Activated CD4-positive, alpha-beta T cell treated with anti-CD3 and anti-CD28 coated beads, Interleukin-2, amount 10 ng/mL, durations not matched to agents 24 days and 14 days (primary cell): ENCODE results near the gene PRKCE. TPM values are rescaled to one million over a fixed set of nuclear protein-coding genes. Genes with fewer than 3 reads are reported as not detected.

Source experiments
- DNase-seq: peaks from one replicate; pipeline ENCODE4 v3.0.0; 2022
- H3K27ac Mint-ChIP-seq: one replicate; pipeline ENCODE4 v1.8.0; 2022; ENCODE audit warnings: mild to moderate bottlenecking, mixed read lengths
- H3K27me3 Mint-ChIP-seq: one replicate; pipeline ENCODE4 v1.8.0; 2022; ENCODE audit warnings: mixed read lengths
- H3K36me3 Mint-ChIP-seq: one replicate; pipeline ENCODE4 v1.8.0; 2022; ENCODE audit warnings: low read depth, mild to moderate bottlenecking, mixed read lengths
- H3K4me1 Mint-ChIP-seq: one replicate; pipeline ENCODE4 v1.8.0; 2021; ENCODE audit warnings: mixed read lengths
- H3K4me3 Mint-ChIP-seq: one replicate; pipeline ENCODE4 v1.8.0; 2022; ENCODE audit warnings: mild to moderate bottlenecking, moderate library complexity, mixed read lengths
- H3K9me3 Mint-ChIP-seq: one replicate; pipeline ENCODE4 v1.8.0; 2021; ENCODE audit warnings: mixed read lengths
- intact Hi-C: fragments of 100-400 bp; cut with micrococcal nuclease; formaldehyde crosslinking; loops from one replicate; pipeline ENCODE4 v1.15.1; 2023
- total RNA-seq: library from RNA; stranded (reverse); gene quantifications from 2 replicates; pipeline ENCODE4 v1.2.3, GENCODE V29; 2022

Gene PRKCE
- total RNA-seq, 1 donor from 2014 or later: 13.5 TPM

DNA sequence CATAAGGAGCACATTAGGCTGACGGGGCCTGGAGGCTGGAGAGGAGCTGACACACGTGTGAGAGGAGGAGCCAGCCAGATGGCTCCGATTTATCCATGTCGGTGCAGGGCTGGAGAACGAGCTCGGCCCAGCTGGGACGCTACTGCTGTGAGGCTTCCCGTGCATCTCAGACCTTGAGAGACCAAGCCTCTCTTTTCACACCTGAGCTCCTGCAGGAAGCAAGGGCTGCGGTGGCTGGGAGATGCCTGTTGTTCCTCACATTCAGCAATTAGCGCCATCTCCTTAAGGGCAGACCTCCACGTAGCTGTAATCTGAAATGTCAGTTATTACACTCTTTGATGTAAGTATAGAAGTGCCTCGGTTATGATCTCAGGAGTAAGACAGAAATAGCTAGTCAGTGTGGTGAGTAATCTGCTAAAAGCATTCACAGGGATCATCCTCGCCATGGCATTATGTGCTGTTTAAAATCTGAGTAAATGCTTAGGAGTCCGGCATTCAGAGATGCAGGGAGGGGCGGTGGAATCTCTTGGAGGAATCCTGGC is 107.9 kb downstream of the PRKCE start:
- H3K36me3 Mint-ChIP-seq: no peaks in the 10 kb centered on the region
- H3K27ac Mint-ChIP-seq: no peak overlapping the region
- no peaks in the 10 kb centered on the region for H3K27me3 Mint-ChIP-seq
- intact Hi-C loops: no loop called here
- peaks cover 2% of the 10 kb centered on the region for H3K4me1 Mint-ChIP-seq
- H3K4me3 Mint-ChIP-seq: no peak overlapping the region
- DNase-seq: no peak
- no peaks in the 10 kb centered on the region for H3K9me3 Mint-ChIP-seq

DNA sequence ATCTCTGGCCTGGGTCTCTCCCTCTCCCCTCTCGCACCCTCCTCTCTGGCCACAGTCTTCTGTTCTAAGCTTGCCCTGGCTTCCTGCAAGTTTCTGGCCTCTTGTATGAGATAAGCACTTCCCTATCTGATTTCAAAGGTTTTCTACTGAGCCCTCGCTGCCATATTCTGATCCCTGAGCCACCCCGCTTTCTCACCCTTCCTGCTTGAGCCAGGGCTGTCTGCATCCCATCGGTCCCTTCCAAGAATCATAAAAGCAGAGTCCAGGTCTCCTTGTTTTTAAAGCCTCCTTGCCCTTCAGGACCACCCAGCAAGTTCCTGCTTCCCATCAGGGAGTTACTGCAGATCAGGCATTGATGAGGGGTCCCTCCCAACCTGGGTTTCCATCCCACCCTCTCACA is 110.2 kb downstream of the PRKCE start:
- H3K36me3 Mint-ChIP-seq: no peaks in the 10 kb centered on the region
- H3K4me1 Mint-ChIP-seq: no peaks in the 10 kb centered on the region
- no peak for DNase-seq
- no peaks in the 10 kb centered on the region for H3K9me3 Mint-ChIP-seq
- no peak overlapping the region for H3K4me3 Mint-ChIP-seq
- no peak overlapping the region for H3K27ac Mint-ChIP-seq
- intact Hi-C loops: no loop called here
- no peaks in the 10 kb centered on the region for H3K27me3 Mint-ChIP-seq

DNA sequence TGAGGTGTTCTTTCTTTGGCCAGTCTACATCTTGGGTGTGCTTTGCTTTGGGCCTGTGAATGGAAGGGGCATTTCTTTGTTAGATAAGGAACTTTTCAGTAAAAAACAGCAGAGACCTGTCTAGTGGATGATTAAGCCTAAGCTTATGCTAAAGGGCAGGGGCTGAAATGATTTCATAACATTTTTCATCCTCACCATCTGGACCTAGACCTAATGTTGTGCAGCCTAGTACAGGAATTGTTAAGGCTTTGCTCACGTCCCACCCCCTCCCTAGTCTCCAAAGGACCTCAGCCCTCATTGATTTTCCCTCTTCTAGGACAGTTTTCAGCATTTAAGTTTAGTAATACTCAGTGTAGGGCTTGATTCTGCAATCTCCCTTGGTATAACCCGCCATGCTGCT is 111.8 kb downstream of the PRKCE start:
- no peak for DNase-seq

GRCh38 chr2:45763797-45764196 is 112.3 kb downstream of the PRKCE start:
- intact Hi-C loops: no loop called here
- no peaks in the 10 kb centered on the region for H3K36me3 Mint-ChIP-seq
- no peak for DNase-seq
- no peaks in the 10 kb centered on the region for H3K9me3 Mint-ChIP-seq
- no peak overlapping the region for H3K4me3 Mint-ChIP-seq
- no peak overlapping the region for H3K27ac Mint-ChIP-seq
- H3K4me1 Mint-ChIP-seq: no peaks in the 10 kb centered on the region
- H3K27me3 Mint-ChIP-seq: no peaks in the 10 kb centered on the region

More for the DNA sequence above, 111.8 kb downstream of the PRKCE start:
- intact Hi-C loops: no loop called here
- no peaks in the 10 kb centered on the region for H3K4me1 Mint-ChIP-seq
- no peak overlapping the region for H3K4me3 Mint-ChIP-seq
- H3K36me3 Mint-ChIP-seq: no peaks in the 10 kb centered on the region
- H3K27me3 Mint-ChIP-seq: no peaks in the 10 kb centered on the region
- H3K9me3 Mint-ChIP-seq: no peaks in the 10 kb centered on the region
- H3K27ac Mint-ChIP-seq: no peak overlapping the region

DNA sequence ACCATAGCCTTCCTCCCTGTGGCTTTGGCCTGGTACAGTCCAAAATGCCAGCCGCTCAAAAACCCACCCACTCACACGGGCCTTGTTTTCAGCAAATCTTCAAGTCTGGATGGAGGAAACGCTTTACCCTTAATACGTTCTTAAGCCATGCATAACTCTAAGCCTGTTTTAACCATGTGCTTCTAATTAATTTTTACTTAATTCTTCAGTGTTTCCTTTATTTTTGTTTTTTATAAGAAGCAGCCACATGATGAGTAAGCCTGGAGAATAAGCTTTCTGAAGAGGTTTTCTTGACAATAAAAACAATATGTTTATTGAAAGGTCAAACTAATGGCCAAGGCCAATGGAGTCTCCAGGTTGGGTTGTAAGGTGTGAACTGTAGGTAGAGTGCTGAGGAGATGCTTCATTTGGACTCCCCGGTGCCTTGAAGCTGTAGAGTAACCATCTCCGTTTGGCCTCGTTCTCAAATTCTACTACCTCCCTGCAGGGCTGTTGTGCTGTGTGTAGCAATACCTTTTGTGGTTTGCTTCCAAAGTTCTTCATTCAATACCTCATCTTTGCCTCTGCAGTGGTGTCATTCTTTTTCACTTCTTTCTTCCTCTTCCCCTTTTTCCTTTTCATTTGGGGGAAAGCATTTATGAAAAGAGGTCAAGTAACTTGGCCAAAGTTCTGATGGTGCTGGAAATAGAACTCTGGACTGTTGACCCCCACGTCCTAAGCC is 113.7 kb downstream of the PRKCE start:
- H3K4me1 Mint-ChIP-seq: no peaks in the 10 kb centered on the region
- intact Hi-C loops: no loop called here
- H3K27ac Mint-ChIP-seq: no peak overlapping the region
- no peaks in the 10 kb centered on the region for H3K36me3 Mint-ChIP-seq
- H3K4me3 Mint-ChIP-seq: no peak overlapping the region
- H3K9me3 Mint-ChIP-seq: no peaks in the 10 kb centered on the region
- no peaks in the 10 kb centered on the region for H3K27me3 Mint-ChIP-seq
- no peak for DNase-seq

DNA sequence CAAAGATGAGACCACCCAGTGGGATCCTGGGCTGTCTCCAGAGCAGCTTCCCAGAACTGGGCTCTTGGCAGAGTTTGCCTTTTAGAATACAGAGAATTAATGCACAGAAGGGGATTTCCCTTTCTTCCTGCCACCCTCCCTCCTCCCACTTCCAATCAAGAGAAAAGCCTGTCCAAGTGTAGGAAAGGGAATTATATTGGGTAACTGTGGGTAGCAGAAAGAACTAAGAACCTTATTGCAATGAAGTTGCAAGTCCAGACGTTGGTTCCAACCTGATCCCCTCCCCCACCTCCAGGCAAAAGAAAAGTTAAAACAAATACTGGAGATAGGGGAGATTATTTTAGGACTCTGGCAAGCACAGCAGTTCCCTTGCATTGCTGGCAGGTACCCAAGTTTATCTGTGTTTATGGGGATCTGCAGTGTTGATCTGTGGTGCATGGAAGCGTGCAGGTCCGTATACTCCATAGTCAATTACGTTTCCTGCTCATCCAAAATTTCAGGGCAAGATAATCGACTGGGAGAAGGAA is 114.3 kb downstream of the PRKCE start:
- H3K4me3 Mint-ChIP-seq: no peak overlapping the region
- H3K27me3 Mint-ChIP-seq: no peaks in the 10 kb centered on the region
- no peak for DNase-seq
- intact Hi-C loops: no loop called here
- H3K4me1 Mint-ChIP-seq: no peaks in the 10 kb centered on the region
- no peaks in the 10 kb centered on the region for H3K9me3 Mint-ChIP-seq
- no peaks in the 10 kb centered on the region for H3K36me3 Mint-ChIP-seq
- H3K27ac Mint-ChIP-seq: no peak overlapping the region

DNA sequence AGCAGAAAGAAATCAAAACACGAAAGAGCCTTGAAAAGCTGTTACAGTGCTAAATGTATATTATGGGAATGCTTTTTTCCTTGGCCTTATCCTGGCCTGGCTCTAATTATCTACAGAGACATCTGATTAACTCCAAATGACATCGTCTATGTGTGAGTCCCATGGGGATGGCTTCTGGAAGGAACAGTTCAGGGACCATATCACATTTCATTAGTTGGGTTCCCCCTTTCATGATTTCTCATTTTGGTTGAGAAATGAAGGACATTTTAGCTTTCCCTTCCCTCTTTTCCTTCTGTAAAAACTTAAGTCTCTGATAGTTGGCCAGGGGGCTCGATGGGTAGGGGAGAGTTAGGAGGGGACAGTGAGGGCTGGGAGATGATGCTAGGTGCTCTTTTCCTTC is 116.7 kb downstream of the PRKCE start:
- Mint-ChIP-seq H3K27me3 (no peaks in the 10 kb centered on the region), H3K9me3 (no peaks in the 10 kb centered on the region), H3K4me1 (no peaks in the 10 kb centered on the region), H3K4me3 (no peak overlapping the region), H3K27ac (no peak overlapping the region), H3K36me3 (no peaks in the 10 kb centered on the region)
- DNase-seq: no peak
- intact Hi-C loops: no loop called here

DNA sequence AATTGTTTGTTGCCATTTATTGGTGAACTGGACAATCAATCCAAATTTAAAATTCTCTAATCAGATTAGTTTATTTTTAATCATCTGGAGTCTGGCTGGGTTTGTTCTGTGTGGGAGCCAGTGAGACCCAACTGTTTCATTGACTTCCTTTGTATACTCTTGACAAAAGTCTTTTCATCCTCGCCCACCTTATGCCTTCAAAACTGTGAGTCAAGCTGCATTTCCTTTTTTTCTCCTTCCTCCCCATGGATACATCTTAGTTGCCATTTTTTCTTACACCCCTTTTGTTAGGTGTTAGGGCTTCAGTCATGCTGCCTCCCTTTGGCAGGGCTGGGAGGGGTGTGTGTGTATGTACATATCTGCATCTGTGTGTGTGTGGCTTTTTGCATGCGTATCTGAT is 117.6 kb downstream of the PRKCE start:
- no peaks in the 10 kb centered on the region for H3K36me3 Mint-ChIP-seq
- DNase-seq: no peak
- intact Hi-C loops: no loop called here
- no peaks in the 10 kb centered on the region for H3K9me3 Mint-ChIP-seq
- H3K4me1 Mint-ChIP-seq: no peaks in the 10 kb centered on the region
- H3K27me3 Mint-ChIP-seq: no peaks in the 10 kb centered on the region
- no peak overlapping the region for H3K4me3 Mint-ChIP-seq
- no peak overlapping the region for H3K27ac Mint-ChIP-seq

DNA sequence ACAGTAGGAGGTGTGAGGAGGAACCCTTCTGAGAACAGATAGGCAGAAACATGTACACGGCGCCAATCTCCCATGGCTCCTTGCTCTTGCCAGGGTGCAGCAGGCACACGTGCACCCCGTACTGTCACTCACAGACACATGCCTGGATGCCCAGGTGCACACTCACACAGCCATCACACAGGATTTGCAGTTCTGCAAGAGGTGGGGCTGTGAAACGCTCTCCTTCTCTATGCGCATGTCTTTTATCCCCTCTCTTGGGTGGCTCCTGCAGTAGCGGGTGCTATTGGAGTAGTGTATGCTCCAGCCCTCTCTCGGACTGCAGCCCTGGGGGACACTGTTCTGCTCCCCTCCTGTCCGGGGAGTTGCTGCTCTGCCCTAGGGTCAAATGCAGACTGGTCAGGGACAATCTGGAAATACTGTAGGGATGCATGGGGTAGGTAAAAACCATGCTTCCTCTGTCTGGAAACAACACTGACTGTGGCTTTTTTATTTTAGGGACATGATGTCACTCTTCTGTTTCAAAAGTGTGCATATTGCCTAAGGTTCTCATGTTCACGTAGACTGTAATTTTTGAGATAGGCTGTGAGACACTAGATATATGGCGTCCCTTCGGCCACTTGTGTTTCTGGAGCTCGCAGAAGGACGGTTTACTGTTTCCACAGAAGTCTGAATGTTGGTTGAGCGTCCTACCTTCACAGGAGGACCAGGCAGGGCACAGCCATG is 118.5 kb downstream of the PRKCE start:
- no peak for DNase-seq
- Mint-ChIP-seq H3K36me3 (no peaks in the 10 kb centered on the region), H3K9me3 (no peaks in the 10 kb centered on the region), H3K4me3 (no peak overlapping the region), H3K4me1 (no peaks in the 10 kb centered on the region), H3K27ac (no peak overlapping the region), H3K27me3 (no peaks in the 10 kb centered on the region)
- intact Hi-C loops: no loop called here

DNA sequence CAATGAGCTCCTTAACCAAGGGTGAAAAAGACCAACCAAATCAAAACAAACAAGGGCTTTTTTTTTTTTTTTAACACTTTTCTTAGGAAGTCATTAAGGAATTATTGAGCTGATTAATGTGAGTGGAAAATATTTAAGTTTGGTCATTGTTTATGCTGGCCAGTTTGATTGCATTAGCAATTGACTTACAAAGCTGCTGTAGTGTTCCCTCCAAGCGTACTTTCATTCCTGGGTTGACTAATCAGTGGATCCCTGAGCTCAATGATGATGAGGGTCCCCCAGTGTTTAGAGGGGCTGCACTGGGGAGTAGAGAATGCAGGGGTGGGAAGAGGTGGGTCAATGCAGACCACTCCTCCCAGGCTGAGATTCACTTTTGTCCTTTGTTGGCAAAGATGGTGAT is 119.3 kb downstream of the PRKCE start:
- intact Hi-C loops: no loop called here
- H3K9me3 Mint-ChIP-seq: no peaks in the 10 kb centered on the region
- H3K4me3 Mint-ChIP-seq: no peak overlapping the region
- no peak for DNase-seq
- H3K27me3 Mint-ChIP-seq: no peaks in the 10 kb centered on the region
- no peaks in the 10 kb centered on the region for H3K4me1 Mint-ChIP-seq
- H3K27ac Mint-ChIP-seq: no peak overlapping the region
- H3K36me3 Mint-ChIP-seq: no peaks in the 10 kb centered on the region

DNA sequence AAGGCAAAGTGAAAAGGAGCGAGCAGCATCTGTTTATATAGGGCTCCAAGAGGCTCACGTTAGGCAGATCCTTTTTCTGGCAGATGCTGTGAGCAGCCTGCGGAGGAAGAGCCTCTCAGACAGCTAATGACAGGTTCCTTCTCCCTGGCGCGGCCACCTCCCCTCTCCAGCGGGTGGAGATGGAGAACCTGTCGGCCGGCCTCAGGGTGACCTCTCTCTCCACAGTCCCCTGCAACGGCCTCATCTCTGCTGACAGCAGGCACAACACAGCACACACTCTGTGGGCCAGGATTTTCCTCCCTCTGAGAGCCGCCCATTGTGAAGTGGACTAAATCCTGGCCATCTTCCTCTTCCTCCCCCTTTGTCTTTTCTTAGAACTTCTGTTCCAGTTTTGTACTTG is 119.8 kb downstream of the PRKCE start:
- Mint-ChIP-seq H3K27me3 (no peaks in the 10 kb centered on the region), H3K27ac (no peak overlapping the region), H3K4me1 (no peaks in the 10 kb centered on the region), H3K9me3 (no peaks in the 10 kb centered on the region), H3K36me3 (no peaks in the 10 kb centered on the region), H3K4me3 (no peak overlapping the region)
- no peak for DNase-seq
- intact Hi-C loops: no loop called here

GRCh38 chr2:45772038-45772437 is 120.6 kb downstream of the PRKCE start:
- DNase-seq: no peak
- Mint-ChIP-seq H3K4me3 (no peak overlapping the region), H3K36me3 (no peaks in the 10 kb centered on the region), H3K9me3 (no peaks in the 10 kb centered on the region), H3K27me3 (no peaks in the 10 kb centered on the region), H3K27ac (no peak overlapping the region), H3K4me1 (no peaks in the 10 kb centered on the region)
- intact Hi-C loops: no loop called here

DNA sequence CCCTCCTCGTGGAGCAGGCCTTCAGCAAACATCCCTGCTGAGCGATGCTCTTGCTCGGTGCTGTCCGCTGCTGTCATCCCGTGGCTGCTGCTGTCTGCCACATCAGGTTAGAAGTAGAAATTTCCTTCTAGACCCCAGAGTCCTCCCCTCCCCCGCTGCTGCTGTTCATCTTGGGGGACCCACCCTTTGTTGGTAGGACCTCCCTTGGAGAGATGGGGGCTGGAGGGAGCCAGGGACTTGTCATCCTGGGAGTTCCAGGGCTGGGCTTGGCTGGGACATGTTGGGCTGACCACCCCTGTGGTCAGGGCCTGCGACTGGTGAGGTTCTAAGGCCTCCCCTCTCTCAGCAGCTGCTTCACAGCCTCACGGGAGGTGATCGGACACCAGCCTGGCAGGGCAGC is 122.4 kb downstream of the PRKCE start:
- Mint-ChIP-seq H3K27me3 (no peaks in the 10 kb centered on the region), H3K9me3 (no peaks in the 10 kb centered on the region), H3K4me1 (peaks cover 6% of the 10 kb centered on the region), H3K4me3 (no peak overlapping the region), H3K36me3 (no peaks in the 10 kb centered on the region), H3K27ac (no peak overlapping the region)
- intact Hi-C loops: no loop called here
- no peak for DNase-seq

DNA sequence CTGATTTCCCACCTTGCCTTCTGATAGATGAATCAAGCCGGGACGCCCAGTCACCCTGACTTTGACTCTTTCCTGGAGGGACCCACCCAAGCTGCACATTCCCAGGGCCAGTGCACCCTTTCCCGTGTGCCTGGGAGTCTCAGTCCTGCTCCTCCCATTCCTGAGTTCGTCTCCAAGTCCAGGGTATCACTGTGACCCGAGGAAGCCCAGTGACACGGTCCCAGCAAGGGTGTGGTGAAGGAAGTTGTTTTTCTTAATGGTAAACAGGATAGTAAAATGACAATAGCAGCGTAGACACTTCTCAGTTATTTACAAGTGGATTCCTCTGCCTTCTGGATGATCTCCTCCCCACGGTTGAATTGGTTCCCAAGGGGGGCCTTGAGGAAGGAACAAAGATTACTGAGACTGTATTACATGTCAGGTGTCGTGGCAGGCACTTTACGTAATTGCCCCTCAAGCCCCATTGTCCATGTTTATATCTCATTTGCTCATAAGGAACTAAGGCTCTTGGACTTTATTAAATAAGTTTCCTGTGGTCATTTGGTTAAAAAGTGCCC is 123.3 kb downstream of the PRKCE start:
- intact Hi-C loops: no loop called here
- Mint-ChIP-seq H3K36me3 (no peaks in the 10 kb centered on the region), H3K9me3 (no peaks in the 10 kb centered on the region), H3K27ac (no peak overlapping the region), H3K4me1 (peaks cover 6% of the 10 kb centered on the region), H3K4me3 (no peak overlapping the region), H3K27me3 (no peaks in the 10 kb centered on the region)
- no peak for DNase-seq
